GM18858 (cell line): ENCODE results near the gene RNF213.

Experiments
- ATAC-seq: cut with Tn5 transposase; IDR thresholded peaks from one replicate; pipeline ENCODE4 v1.9.1; 2021; ENCODE audit not compliant: unreplicated experiment

Gene RNF213

DNA sequence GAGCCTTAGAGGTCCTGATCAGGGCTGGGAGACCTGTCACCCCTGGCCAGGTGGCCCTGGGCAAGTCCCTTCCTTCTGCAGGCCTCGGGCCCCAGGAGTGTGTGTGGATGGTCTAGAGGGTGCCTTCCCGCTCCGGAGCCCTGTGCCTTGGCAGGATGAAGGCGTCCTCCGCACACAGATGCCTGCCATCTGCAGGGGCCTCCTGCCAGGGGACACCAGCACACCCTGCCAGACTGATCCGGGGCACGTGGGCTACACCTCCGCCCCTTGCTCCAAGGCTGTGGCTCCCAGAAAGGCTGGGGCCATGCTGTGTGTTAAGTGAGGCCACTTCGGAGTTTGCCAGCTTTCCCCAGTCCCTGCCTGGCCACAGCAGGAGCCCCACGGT is 185.1 kb downstream of the RNF213 start:
- no peak for ATAC-seq

DNA sequence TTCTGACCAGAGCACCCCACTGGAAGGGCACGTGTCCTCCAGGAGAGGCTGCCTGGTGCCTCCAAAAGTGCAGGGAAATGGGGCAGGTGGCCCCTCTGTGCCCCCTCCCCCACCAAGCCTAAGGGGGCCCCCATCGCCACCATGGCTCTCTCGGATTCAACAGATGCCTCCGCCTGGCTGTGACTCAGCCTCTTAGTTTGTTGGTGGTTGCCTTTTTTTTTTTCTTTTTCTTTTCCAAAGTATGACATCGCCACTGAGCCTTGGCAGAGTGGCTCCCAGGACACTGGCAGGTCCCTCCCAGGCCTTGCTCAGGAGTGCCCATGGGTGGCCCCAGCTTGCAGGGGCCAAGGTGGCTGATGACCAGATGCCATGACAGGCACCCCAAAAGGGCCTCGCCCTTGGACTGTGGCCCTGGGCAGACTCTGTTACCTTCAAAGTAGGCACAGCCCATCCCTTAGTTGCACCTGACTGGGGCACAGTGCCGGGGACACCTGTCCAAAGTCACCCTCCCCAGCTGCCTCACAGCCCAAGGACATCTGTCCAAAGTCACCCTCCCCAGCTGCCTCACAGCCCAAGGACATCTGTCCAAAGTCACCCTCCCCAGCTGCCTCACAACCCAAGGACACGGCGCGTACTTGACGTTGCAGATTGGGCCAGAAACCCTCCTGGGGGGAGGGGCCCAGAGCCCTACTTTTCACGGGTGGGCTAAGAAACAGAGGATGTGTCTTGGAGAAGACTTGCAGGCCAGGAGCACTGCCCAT is 186.2 kb downstream of the RNF213 start:
- ATAC-seq = no peak

DNA sequence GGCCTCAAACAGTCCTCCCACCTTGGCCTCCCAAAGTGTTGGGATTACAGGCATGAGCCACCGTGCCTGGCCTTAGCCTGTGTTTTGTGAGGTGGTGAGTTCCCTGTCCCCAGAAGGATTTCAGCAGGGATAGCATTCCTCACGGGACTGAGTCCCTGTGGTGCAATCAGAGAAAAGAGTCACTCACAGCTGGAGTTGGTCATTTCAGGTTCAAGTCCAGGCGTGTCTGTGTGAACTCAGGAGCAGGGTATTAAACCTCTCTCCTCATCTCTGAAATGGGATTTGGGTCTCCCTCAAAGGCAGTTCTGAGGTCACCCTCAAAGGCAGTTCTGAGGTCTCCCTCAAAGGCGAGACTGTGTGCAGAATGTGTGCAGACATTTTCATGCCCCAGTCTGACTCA is 187.1 kb downstream of the RNF213 start:
- ATAC-seq = no peak
